Adrenal gland (tissue), 12 donors: ENCODE data around the gene LRRC8D. TPM values are rescaled to one million over a fixed set of nuclear protein-coding genes. Genes with fewer than 3 reads are reported as not detected.

Experiments
- DNase-seq, 7 donors: peaks; one replicate each; pipeline ENCODE4 v3.0.0-alpha.2; 2019 to 2020
- H3K27ac ChIP-seq, 5 donors: fragments of 200-600 bp; sonication (generic) in 4 of 5; 1 replicate in 3 of 5; 2 replicates in 2 of 5; pipeline versions ENCODE4 v1.5.1 to v1.8.0; 2016 to 2020; ENCODE audit warnings: mild to moderate bottlenecking in 1 of 5
- H3K27me3 ChIP-seq: fragments of 200-600 bp; 2 replicates; pipeline ENCODE4 v1.8.0; 2021
- H3K36me3 ChIP-seq, 2 donors: fragments of 200-600 bp; replicated peaks in 1 of 2; 1 replicate in 1 of 2; 2 replicates in 1 of 2; pipeline versions ENCODE4 v1.5.1 to v1.8.0; 2018 to 2022
- H3K4me1 ChIP-seq, 2 donors: fragments of 200-600 bp; replicated peaks in 1 of 2; 1 replicate in 1 of 2; 2 replicates in 1 of 2; pipeline versions ENCODE4 v1.5.1 to v1.8.0; 2018 to 2021
- H3K4me3 ChIP-seq, 4 donors: fragments of 200-600 bp; sonication (generic) in 3 of 4; one replicate each; pipeline ENCODE4 v1.5.1; 2016 to 2018
- H3K9me3 ChIP-seq, 3 donors: fragments of 200-600 bp; sonication (generic) in 1 of 3; replicated peaks in 1 of 3; 1 replicate in 2 of 3; 2 replicates in 1 of 3; pipeline versions ENCODE4 v1.5.1 to v1.8.0; 2016 to 2021
- POLR2A ChIP-seq, 2 donors: fragments of 450-650 bp; IDR thresholded peaks; one replicate each; pipeline ENCODE4 v1.6.1; 2017; ENCODE audit warnings: antibody characterized with exemption in 2 of 2, mild to moderate bottlenecking in 2 of 2, moderate library complexity in 1 of 2
- WGBS, 4 donors: extraction: QIAGEN DNeasy Blood & Tissue Kit in 2 of 4; methylation state at CpG; one replicate each; pipeline versions ENCODE4 v1.1.5 to v1.1.7; 2013 to 2017; 5-methylcytosine and 5-hydroxymethylcytosine counted together
- intact Hi-C, 2 donors: fragments of 100-400 bp; cut with DNase I; formaldehyde crosslinking; loops; one replicate each; pipeline versions ENCODE4 v1.14.1 to v1.15.0; 2022 to 2023
- polyA plus RNA-seq, 3 donors: library from polyadenylated mRNA; stranded (reverse); fragments of 200-250 nt in 2 of 3; fragments of 350-450 nt in 1 of 3; fragmentation: Illumina TruSeq in 1 of 3; extraction: RNeasy Lipid Tissue Mini Kit (QIAGEN cat#74804) in 1 of 3; gene quantifications; one replicate each; pipeline ENCODE4 v1.2.3, GENCODE V29; 2013 to 2014
- total RNA-seq, 9 donors: library from RNA; depleted of rRNA in 4 of 9; stranded (reverse); fragments of >200 nt in 4 of 9; fragments of 120-200 nt in 1 of 9; fragmentation: NEBNext Ultra II Directional in 1 of 9; extraction: Animal tissue kit (Norgen Biotek cat#: 25700) in 1 of 9; gene quantifications; one replicate each; pipeline versions ENCODE4 v1.1.0 to v1.2.4, GENCODE V29; 2013 to 2023
- TF ChIP-seq, protein P1 (sequence below), 6 experiments: fragments of 450-650 bp in 4 of 6; fragments of 200-600 bp in 2 of 6; sonication (generic) in 1 of 6; IDR thresholded peaks; 1 replicate in 5 of 6; 2 replicates in 1 of 6; pipeline versions ENCODE4 v1.5.1 to v1.8.0; 2016 to 2021; ENCODE audit warnings: antibody characterized with exemption in 6 of 6, mild to moderate bottlenecking in 2 of 6, moderate library complexity in 1 of 6
- donor health status: healthy with polysubstance abuse.
- donor health status: Bipolar disorder and iron deficiency.
- donor health status: DM: yes; HTN: yes; CAD: no.
- donor health status: DM: no; HTN: no; CAD: no.
- donor health status: DM: no; HTN: no; CAD: no.
- donor health status: DM: yes; HTN: yes; CAD: no.

Gene LRRC8D
- total and polyA plus RNA-seq, 12 donors, result 13.9 to 79.8 (median 57.2) TPM

DNA sequence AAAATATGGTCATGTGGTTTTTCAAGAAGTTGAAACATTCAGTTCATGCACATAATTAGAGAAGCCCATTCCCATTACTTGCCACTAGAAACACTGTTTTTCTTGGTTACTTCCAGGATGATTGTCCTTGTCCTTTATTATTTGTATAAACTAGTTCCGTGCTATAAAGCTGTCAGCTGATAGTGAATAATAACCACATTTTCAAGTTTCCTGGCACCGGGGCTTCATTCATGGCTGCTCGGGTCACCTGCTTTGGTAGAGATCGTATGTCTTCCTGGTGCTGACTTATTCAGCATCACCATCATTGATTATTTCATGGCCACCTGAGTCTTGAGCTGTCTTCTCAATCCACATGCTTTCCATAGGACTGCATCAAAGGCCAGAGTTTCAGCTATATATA, 111.1 kb downstream of the LRRC8D start:
- no peak for DNase-seq
- 60 to 72% (median 65%) methylated on average over 4 of the region's 4 CpGs for WGBS, 4 donors
- no peak for TF ChIP-seq POLR2A (IDR thresholded peaks at IDR 0.05)
- TF ChIP-seq, protein P1, sequence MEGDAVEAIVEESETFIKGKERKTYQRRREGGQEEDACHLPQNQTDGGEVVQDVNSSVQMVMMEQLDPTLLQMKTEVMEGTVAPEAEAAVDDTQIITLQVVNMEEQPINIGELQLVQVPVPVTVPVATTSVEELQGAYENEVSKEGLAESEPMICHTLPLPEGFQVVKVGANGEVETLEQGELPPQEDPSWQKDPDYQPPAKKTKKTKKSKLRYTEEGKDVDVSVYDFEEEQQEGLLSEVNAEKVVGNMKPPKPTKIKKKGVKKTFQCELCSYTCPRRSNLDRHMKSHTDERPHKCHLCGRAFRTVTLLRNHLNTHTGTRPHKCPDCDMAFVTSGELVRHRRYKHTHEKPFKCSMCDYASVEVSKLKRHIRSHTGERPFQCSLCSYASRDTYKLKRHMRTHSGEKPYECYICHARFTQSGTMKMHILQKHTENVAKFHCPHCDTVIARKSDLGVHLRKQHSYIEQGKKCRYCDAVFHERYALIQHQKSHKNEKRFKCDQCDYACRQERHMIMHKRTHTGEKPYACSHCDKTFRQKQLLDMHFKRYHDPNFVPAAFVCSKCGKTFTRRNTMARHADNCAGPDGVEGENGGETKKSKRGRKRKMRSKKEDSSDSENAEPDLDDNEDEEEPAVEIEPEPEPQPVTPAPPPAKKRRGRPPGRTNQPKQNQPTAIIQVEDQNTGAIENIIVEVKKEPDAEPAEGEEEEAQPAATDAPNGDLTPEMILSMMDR (IDR thresholded peaks at IDR 0.05), result no peak
- H3K4me3 ChIP-seq, result no peak overlapping the region
- no peaks in the 10 kb centered on the region for H3K27me3 ChIP-seq
- H3K9me3 ChIP-seq, result no peaks in the 10 kb centered on the region
- H3K36me3 ChIP-seq, result peaks cover 0 to 16% of the 10 kb centered on the region in 2 donors
- no peaks in the 10 kb centered on the region for H3K4me1 ChIP-seq
- H3K27ac ChIP-seq, result no peak overlapping the region
- intact Hi-C loops, result no loop called here

DNA sequence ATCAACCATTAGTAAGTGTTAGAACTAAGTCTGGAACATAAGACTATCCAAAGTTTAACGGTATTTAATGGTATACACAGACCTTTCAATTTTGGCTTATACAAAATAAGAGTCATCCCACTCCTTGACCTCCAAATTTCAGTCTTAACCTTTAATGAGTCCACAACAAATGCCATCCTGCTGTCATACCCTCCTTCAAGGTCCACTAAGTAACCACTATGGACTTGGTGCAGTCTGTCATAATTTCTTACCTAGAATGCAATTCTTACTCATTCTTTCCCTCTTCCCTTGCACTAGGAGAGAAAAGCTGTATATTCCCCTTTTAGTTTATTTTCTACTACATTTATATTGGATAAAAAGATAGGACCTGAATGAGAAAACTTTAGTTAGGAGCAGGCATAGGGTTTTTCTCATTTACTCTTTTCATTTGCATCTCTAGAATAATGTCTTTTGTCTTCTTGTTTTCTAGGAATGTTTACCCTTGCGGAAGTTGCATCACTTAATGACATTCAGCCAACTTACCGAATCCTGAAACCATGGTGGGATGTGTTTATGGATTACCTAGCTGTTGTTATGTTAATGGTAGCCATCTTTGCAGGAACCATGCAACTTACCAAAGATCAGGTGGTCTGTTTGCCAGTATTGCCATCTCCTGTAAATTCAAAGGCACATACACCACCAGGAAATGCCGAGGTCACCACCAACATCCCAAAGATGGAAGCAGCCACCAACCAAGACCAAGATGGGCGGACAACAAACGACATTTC, 111.9 kb downstream of the LRRC8D start:
- no peak for TF ChIP-seq POLR2A (IDR thresholded peaks at IDR 0.05)
- TF ChIP-seq, protein P1 (IDR thresholded peaks at IDR 0.05), result no peak
- Histone ChIP-seq H3K36me3 (peaks cover 0 to 16% of the 10 kb centered on the region in 2 donors), H3K27me3 (no peaks in the 10 kb centered on the region), H3K4me1 (peaks cover 0 to 2% of the 10 kb centered on the region in 2 donors), H3K9me3 (no peaks in the 10 kb centered on the region), H3K27ac (no peak overlapping the region), H3K4me3 (no peak overlapping the region)
- 95 to 97% (median 96%) methylated on average over 6 of the region's 6 CpGs for WGBS, 4 donors
- intact Hi-C loops, result no loop called here
- no peak for DNase-seq

DNA sequence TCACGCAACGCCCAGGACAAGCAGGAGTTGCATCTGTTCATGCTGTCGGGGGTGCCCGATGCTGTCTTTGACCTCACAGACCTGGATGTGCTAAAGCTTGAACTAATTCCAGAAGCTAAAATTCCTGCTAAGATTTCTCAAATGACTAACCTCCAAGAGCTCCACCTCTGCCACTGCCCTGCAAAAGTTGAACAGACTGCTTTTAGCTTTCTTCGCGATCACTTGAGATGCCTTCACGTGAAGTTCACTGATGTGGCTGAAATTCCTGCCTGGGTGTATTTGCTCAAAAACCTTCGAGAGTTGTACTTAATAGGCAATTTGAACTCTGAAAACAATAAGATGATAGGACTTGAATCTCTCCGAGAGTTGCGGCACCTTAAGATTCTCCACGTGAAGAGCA, 113.6 kb downstream of the LRRC8D start:
- intact Hi-C loops, result no loop called here
- Histone ChIP-seq H3K4me1 (peaks cover 5 to 11% of the 10 kb centered on the region in 2 donors), H3K4me3 (no peak overlapping the region), H3K27ac (no peak overlapping the region), H3K9me3 (no peaks in the 10 kb centered on the region), H3K36me3 (peaks cover 0 to 16% of the 10 kb centered on the region in 2 donors), H3K27me3 (no peaks in the 10 kb centered on the region)
- TF ChIP-seq, protein P1 (IDR thresholded peaks at IDR 0.05), result no peak
- no peak for TF ChIP-seq POLR2A (IDR thresholded peaks at IDR 0.05)
- 95 to 99% (median 96%) methylated on average over 11 of the region's 11 CpGs for WGBS, 4 donors
- DNase-seq, result no peak

DNA sequence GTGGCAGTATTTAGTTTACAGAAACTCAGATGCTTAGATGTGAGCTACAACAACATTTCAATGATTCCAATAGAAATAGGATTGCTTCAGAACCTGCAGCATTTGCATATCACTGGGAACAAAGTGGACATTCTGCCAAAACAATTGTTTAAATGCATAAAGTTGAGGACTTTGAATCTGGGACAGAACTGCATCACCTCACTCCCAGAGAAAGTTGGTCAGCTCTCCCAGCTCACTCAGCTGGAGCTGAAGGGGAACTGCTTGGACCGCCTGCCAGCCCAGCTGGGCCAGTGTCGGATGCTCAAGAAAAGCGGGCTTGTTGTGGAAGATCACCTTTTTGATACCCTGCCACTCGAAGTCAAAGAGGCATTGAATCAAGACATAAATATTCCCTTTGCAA, 114.4 kb downstream of the LRRC8D start:
- DNase-seq, result no peak
- Histone ChIP-seq H3K4me3 (no peak overlapping the region), H3K27ac (no peak overlapping the region), H3K9me3 (no peaks in the 10 kb centered on the region), H3K27me3 (no peaks in the 10 kb centered on the region), H3K4me1 (peaks cover 5 to 11% of the 10 kb centered on the region in 2 donors), H3K36me3 (peaks cover 0 to 16% of the 10 kb centered on the region in 2 donors)
- TF ChIP-seq POLR2A (IDR thresholded peaks at IDR 0.05), result no peak
- TF ChIP-seq, protein P1 (IDR thresholded peaks at IDR 0.05), result no peak
- WGBS, 4 donors, result 83 to 96% (median 94%) methylated on average over 4 of the region's 4 CpGs
- intact Hi-C loops, result no loop called here
